Left lung (tissue), 10 donors: ENCODE measurements around the gene GSPT1. TPM values are rescaled to one million over a fixed set of nuclear protein-coding genes. Genes with fewer than 3 reads are reported as not detected.
A peak's percentile ranks its signal among the peaks of the same experiment; 100 is the strongest.

Experiments used
- ATAC-seq: fragments of 200-7000 bp; cut with Tn5 transposase; one replicate; pipeline ENCODE4 v1.9.1; 2020; ENCODE audit warnings: moderate library complexity
- DNase-seq, 4 donors: peaks; one replicate each; pipeline ENCODE4 v3.0.0-alpha.2; 2013 to 2020
- H3K27ac ChIP-seq, 2 donors: fragments of 200-600 bp; sonication (generic) in 1 of 2; one replicate each; pipeline versions ENCODE4 v1.5.0 to v1.8.0; 2020 to 2021
- H3K27me3 ChIP-seq, 2 donors: fragments of 200-600 bp; sonication (generic) in 1 of 2; one replicate each; pipeline versions ENCODE4 v1.5.0 to v1.8.0; 2020 to 2021
- H3K36me3 ChIP-seq, 2 donors: fragments of 200-600 bp; sonication (generic) in 1 of 2; one replicate each; pipeline versions ENCODE4 v1.5.0 to v1.8.0; 2020 to 2021
- H3K4me1 ChIP-seq, 2 donors: fragments of 200-600 bp; one replicate each; pipeline ENCODE4 v1.8.0; 2021
- H3K4me3 ChIP-seq, 2 donors: fragments of 200-600 bp; sonication (generic) in 1 of 2; one replicate each; pipeline versions ENCODE4 v1.5.0 to v1.8.0; 2020 to 2021; ENCODE audit warnings: mild to moderate bottlenecking in 1 of 2
- H3K9me3 ChIP-seq, 2 donors: fragments of 200-600 bp; sonication (generic) in 1 of 2; one replicate each; pipeline versions ENCODE4 v1.5.0 to v1.8.0; 2020 to 2021
- intact Hi-C, 2 donors: fragments of 100-400 bp; cut with DNase I; formaldehyde crosslinking; loops; one replicate each; pipeline versions ENCODE4 v1.11.2 to v1.14.2; 2022
- polyA plus RNA-seq, 6 donors: library from polyadenylated mRNA; unstranded; fragments of 120-200 nt; gene quantifications; one replicate each; pipeline ENCODE4 v1.2.1, GENCODE V29; 2013; ENCODE audit not compliant: insufficient read length in 6 of 6
- total RNA-seq, 2 donors: library from RNA; stranded (reverse); fragmentation: NEBNext Ultra II Directional; extraction: Animal tissue kit (Norgen Biotek cat#: 25700); gene quantifications; one replicate each; pipeline ENCODE4 v1.2.1, GENCODE V29; 2021
- TF ChIP-seq, protein P1 (sequence below), 2 donors: fragments of 200-600 bp; sonication (generic) in 1 of 2; IDR thresholded peaks; one replicate each; pipeline versions ENCODE4 v1.5.0 to v1.8.0; 2021; ENCODE audit warnings: antibody characterized with exemption in 2 of 2
- donor health status: DM: no; HTN: yes; CAD: no.
- donor health status: DM: no; HTN: no; CAD: no.

GSPT1 gene
- total and polyA plus RNA-seq, 8 donors = 93.5 to 140 (median 107) TPM

DNA sequence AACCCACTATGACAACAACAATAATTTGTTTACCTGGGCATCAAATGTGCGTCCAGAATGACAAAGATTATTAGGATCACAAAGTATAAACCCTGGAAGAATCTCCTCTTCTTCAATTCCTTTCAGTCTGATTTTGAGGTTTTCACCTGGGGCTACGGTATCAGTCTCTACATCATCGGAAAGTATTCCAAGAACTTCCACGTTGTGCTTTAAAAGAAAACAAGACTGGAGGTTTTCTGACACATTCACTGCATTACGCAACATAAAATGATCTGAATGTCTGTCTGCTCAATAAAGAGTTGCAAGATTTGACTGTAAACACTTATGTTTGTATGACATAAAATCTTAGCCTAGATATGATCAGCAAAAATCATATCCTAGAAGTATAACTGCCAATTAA, 38.4 kb downstream of the GSPT1 start:
- Histone ChIP-seq H3K36me3 (peaks cover 0 to 98% of the 10 kb centered on the region in 2 donors), H3K27me3 (no peaks in the 10 kb centered on the region), H3K27ac (no peak overlapping the region), H3K9me3 (no peaks in the 10 kb centered on the region), H3K4me3 (no peak overlapping the region), H3K4me1 (no peaks in the 10 kb centered on the region)
- ATAC-seq = no peak
- DNase-seq = no peak
- TF ChIP-seq, protein P1, sequence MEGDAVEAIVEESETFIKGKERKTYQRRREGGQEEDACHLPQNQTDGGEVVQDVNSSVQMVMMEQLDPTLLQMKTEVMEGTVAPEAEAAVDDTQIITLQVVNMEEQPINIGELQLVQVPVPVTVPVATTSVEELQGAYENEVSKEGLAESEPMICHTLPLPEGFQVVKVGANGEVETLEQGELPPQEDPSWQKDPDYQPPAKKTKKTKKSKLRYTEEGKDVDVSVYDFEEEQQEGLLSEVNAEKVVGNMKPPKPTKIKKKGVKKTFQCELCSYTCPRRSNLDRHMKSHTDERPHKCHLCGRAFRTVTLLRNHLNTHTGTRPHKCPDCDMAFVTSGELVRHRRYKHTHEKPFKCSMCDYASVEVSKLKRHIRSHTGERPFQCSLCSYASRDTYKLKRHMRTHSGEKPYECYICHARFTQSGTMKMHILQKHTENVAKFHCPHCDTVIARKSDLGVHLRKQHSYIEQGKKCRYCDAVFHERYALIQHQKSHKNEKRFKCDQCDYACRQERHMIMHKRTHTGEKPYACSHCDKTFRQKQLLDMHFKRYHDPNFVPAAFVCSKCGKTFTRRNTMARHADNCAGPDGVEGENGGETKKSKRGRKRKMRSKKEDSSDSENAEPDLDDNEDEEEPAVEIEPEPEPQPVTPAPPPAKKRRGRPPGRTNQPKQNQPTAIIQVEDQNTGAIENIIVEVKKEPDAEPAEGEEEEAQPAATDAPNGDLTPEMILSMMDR (IDR thresholded peaks at IDR 0.05) = no peak
- intact Hi-C loops = no loop called here

DNA sequence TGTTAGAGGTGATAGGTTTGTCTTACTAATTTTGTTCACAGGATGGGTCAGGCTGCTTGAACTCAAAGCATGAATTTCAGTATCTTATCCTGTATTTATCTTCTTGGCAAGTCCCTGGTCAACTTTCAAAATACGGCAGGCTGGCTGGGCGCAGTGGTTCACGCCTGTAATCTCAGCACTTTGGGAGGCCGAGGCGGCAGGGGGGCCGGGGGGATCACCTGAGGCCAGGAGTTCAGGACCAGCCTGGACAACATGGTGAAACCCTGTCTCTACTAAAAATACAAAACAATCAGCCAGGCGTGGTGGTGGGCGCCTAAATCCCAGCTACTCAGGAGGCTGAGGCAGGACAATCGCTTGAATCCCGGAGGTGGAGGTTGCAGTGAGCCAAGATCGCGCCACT, 39.5 kb downstream of the GSPT1 start:
- Histone ChIP-seq H3K9me3 (no peaks in the 10 kb centered on the region), H3K4me3 (no peak overlapping the region), H3K27ac (no peak overlapping the region), H3K4me1 (no peaks in the 10 kb centered on the region), H3K27me3 (no peaks in the 10 kb centered on the region), H3K36me3 (peaks cover 0 to 95% of the 10 kb centered on the region in 2 donors)
- ATAC-seq (no peak), DNase-seq (peak in 1 of 4 donors; percentile 55)
- intact Hi-C loops = no loop called here
- TF ChIP-seq, protein P1 (IDR thresholded peaks at IDR 0.05) = no peak

DNA sequence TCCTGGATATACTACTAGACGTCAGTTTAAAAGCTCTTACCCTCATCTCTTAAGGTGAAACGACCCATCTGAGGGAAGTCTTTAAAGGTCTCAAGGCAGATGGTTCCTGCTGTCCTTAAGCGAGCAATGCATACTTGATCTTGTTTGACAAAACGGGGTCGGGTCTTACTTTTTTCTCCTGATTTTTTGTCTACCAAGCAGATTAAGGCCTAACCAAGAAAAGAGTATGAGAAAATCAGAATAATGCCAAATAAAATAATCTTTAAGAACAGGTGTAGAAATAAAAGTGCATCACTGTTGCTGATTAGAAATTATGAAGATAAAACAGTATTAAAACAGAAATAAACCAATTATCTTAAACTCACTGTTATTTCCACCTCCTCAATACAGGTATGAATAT, 40.0 kb downstream of the GSPT1 start:
- H3K9me3 ChIP-seq = no peaks in the 10 kb centered on the region
- H3K27ac ChIP-seq = no peak overlapping the region
- DNase-seq (no peak), ATAC-seq (no peak)
- intact Hi-C loops = no loop called here
- no peaks in the 10 kb centered on the region for H3K27me3 ChIP-seq
- H3K4me3 ChIP-seq = no peak overlapping the region
- peaks cover 0 to 89% of the 10 kb centered on the region in 2 donors for H3K36me3 ChIP-seq
- H3K4me1 ChIP-seq = no peaks in the 10 kb centered on the region
- TF ChIP-seq, protein P1 (IDR thresholded peaks at IDR 0.05) = no peak

DNA sequence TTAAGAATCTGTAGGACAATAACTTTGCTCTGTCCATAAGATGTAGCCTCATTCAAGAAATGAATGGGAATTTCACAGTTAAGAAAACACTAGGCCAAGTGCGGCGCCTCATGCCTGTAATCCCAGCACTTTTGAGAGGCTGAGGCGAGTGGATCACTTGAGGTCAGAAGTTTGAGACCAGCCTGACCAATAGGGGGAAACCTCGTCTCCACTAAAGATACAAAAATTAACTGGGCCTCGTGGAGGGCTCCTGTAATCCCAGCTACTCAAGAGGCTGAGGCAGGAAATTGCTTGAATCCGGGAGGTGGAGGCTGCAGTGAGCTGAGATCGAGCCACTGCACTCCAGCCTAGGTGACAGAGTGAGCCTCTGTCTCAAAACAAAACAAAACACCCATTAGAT, 44.6 kb downstream of the GSPT1 start:
- ATAC-seq (peak; percentile 69), DNase-seq (peak in 2 of 4 donors; percentile 26 to 36)
- intact Hi-C loops = no loop called here
- Histone ChIP-seq H3K36me3 (peaks cover 0 to 69% of the 10 kb centered on the region in 2 donors), H3K27me3 (no peaks in the 10 kb centered on the region), H3K4me1 (no peaks in the 10 kb centered on the region), H3K4me3 (no peak overlapping the region), H3K27ac (no peak overlapping the region), H3K9me3 (no peaks in the 10 kb centered on the region)
- TF ChIP-seq, protein P1 (IDR thresholded peaks at IDR 0.05) = no peak

DNA sequence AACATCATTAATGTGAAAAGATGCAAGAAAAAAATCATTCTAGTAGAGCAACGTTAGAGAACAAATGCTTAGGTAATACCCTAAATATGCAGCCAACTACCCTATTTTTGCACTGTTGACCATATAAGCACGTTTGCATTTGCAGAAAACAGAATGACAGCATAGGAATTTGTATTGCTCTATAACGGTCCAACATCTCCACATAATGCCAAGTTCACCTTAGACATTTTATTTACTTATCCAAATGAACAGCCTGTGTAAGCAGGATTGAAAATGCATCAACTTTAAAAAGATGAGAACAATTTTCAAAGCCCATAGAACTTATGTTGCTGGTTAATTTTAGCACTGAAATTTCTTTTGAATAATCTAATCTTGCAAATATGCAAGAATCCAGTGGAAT, 45.4 kb downstream of the GSPT1 start:
- no peak overlapping the region for H3K4me3 ChIP-seq
- no peaks in the 10 kb centered on the region for H3K27me3 ChIP-seq
- no peaks in the 10 kb centered on the region for H3K4me1 ChIP-seq
- DNase-seq (no peak), ATAC-seq (no peak)
- H3K9me3 ChIP-seq = no peaks in the 10 kb centered on the region
- H3K27ac ChIP-seq = no peak overlapping the region
- TF ChIP-seq, protein P1 (IDR thresholded peaks at IDR 0.05) = no peak
- intact Hi-C loops = no loop called here
- H3K36me3 ChIP-seq = peaks cover 0 to 61% of the 10 kb centered on the region in 2 donors
